Fibroblast of lung (primary cell): ENCODE measurements around the gene ITPRID1.

Experiments used
- EZH2 ChIP-seq: IDR thresholded peaks from 2 replicates; pipeline ENCODE4 v1.5.1; 2012; ENCODE audit warnings: low read length, control low read depth, mild to moderate bottlenecking; ENCODE audit errors: missing control alignments
- TF ChIP-seq, protein P1 (sequence below), 2 donors: IDR thresholded peaks in 1 of 2; conservative IDR thresholded peaks in 1 of 2; 1 replicate in 1 of 2; 2 replicates in 1 of 2; pipeline ENCODE4 v1.5.1; 2011 to 2012; ENCODE audit warnings: low read length in 2 of 2, control low read depth in 1 of 2, inconsistent platforms in 1 of 2, low read depth in 1 of 2, mild to moderate bottlenecking in 1 of 2

DNA sequence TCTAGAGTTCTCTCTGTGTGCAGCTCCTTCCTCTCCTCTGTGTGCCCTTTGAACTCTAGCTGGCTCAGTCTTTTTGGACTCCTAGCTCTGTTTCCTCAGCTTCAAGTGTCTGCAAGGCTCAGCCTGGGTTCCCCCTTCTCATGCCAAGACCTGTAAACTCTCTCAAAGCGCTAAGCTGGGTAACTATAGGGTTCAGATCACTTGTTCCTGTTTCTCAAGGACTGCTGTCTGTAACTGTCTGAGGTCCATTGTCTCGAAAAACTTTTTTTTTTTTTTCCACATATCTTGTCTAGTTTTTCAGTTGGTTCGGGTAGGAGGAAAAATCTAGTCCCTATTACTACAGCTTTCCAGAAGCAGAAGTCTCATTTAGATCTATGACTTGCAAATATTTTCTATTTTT lies 126.5 kb downstream of the ITPRID1 start:
- TF ChIP-seq, protein P1, sequence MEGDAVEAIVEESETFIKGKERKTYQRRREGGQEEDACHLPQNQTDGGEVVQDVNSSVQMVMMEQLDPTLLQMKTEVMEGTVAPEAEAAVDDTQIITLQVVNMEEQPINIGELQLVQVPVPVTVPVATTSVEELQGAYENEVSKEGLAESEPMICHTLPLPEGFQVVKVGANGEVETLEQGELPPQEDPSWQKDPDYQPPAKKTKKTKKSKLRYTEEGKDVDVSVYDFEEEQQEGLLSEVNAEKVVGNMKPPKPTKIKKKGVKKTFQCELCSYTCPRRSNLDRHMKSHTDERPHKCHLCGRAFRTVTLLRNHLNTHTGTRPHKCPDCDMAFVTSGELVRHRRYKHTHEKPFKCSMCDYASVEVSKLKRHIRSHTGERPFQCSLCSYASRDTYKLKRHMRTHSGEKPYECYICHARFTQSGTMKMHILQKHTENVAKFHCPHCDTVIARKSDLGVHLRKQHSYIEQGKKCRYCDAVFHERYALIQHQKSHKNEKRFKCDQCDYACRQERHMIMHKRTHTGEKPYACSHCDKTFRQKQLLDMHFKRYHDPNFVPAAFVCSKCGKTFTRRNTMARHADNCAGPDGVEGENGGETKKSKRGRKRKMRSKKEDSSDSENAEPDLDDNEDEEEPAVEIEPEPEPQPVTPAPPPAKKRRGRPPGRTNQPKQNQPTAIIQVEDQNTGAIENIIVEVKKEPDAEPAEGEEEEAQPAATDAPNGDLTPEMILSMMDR (conservative IDR thresholded peaks at IDR 0.05 in 1 of 2, IDR thresholded peaks at IDR 0.05 in 1 of 2; ENCODE audit: low read depth in 1 of 2, low read length in 2 of 2): no peak
- no peak for TF ChIP-seq EZH2
